Brain microvascular endothelial cell (primary cell): ENCODE measurements around the gene HIC1.

Source experiments
- DNase-seq: peaks from one replicate; pipeline ENCODE4 v3.0.0-alpha.2; 2020
- H3K27ac ChIP-seq: fragments of 250-450 bp; sonication (Bioruptor Pico); 2 replicates; pipeline ENCODE4 v1.5.1; 2020; ENCODE audit warnings: mild to moderate bottlenecking, moderate library complexity
- H3K27me3 ChIP-seq: fragments of 250-450 bp; sonication (Bioruptor Pico); replicated peaks from 2 replicates; pipeline ENCODE4 v1.5.1; 2020; ENCODE audit warnings: mild to moderate bottlenecking
- H3K36me3 ChIP-seq: fragments of 250-450 bp; sonication (Bioruptor Pico); replicated peaks from 2 replicates; pipeline ENCODE4 v1.5.1; 2020; ENCODE audit warnings: mild to moderate bottlenecking
- H3K4me3 ChIP-seq: 2 replicates; pipeline ENCODE4 v1.5.1; 2011; ENCODE audit warnings: low read depth, mild to moderate bottlenecking, control low read depth, low read length, moderate library complexity
- in situ Hi-C: cut with HindIII; loops from 2 replicates; pipeline ENCODE4 v1.10.0; 2017; ENCODE audit warnings: low sequenced_read_pairs, low pct_ligation_motif_present
- TF ChIP-seq, protein P1 (sequence below): IDR thresholded peaks from 2 replicates; pipeline ENCODE4 v1.5.1; 2011; ENCODE audit warnings: low read depth, mild to moderate bottlenecking, moderate library complexity, low read length, control low read depth, inconsistent platforms; ENCODE audit errors: missing control alignments

The HIC1 gene

DNA sequence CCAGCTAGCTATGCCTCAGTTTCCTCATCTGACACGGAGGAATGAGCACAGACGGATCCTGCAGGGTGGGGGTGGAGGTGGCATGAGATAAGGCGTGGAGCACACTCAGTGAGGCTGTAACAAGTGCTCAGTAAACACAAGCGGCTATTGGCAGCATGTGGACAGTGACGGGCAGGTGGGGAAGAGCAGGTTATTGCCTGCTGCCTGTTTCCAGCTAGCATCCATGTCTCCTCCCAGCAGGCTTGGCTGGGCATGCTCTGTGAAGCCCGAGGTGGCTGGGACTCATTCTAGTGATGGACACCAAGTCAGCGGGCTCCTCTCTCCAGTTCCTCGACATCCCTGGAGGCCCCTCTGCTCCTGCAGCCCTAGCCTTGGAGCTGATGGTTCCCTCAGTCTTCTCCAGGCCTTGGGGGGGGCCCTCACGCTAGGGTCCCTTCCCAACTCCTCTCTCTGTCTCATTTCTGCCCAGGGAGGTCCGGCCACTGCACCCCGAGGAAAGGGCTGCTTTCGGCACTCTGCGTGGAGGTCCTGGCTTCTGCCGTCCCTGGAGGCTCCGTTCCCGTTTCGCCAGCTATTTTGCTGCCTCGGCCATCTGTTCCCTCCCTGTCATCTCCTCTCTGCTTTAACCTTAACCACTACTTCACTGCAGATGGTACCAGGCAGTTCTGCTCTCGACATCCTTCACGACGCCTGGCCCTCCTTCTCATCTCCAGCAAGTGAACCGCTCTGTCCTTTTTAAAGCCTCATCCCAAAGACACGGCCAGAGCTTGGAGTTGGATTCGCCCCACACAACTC, 36.0 kb upstream of the HIC1 start:
- Histone ChIP-seq H3K36me3 (no peaks in the 10 kb centered on the region), H3K4me3 (no peak overlapping the region), H3K27ac (no peak overlapping the region), H3K27me3 (peaks cover 36% of the 10 kb centered on the region)
- DNase-seq, result no peak
- TF ChIP-seq, protein P1, sequence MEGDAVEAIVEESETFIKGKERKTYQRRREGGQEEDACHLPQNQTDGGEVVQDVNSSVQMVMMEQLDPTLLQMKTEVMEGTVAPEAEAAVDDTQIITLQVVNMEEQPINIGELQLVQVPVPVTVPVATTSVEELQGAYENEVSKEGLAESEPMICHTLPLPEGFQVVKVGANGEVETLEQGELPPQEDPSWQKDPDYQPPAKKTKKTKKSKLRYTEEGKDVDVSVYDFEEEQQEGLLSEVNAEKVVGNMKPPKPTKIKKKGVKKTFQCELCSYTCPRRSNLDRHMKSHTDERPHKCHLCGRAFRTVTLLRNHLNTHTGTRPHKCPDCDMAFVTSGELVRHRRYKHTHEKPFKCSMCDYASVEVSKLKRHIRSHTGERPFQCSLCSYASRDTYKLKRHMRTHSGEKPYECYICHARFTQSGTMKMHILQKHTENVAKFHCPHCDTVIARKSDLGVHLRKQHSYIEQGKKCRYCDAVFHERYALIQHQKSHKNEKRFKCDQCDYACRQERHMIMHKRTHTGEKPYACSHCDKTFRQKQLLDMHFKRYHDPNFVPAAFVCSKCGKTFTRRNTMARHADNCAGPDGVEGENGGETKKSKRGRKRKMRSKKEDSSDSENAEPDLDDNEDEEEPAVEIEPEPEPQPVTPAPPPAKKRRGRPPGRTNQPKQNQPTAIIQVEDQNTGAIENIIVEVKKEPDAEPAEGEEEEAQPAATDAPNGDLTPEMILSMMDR, result no peak
- in situ Hi-C loops, result no loop called here

DNA sequence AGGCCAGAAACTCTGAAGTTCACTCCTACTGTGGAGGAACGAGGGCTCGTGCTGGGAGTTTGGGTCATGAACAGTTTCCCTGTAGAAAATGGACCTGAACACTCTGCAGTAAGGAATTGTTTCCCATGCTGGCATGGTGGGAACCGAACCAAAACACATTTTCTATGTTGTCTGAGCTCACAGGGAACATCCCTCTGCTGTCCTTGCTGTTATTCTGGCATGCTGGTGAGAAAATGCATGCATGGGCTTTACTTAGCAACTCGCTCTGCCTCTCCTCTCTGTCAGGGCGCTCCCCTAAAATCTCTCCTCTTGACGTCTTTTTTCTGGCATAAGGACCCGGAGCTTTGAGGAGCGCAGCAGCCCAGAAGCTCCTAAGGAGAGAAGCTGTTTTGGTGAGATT, 35.2 kb upstream of the HIC1 start:
- in situ Hi-C loops, result no loop called here
- H3K36me3 ChIP-seq, result no peaks in the 10 kb centered on the region
- H3K27ac ChIP-seq, result no peak overlapping the region
- no peak for DNase-seq
- H3K4me3 ChIP-seq, result no peak overlapping the region
- TF ChIP-seq, protein P1, result no peak
- peaks cover 44% of the 10 kb centered on the region for H3K27me3 ChIP-seq

DNA sequence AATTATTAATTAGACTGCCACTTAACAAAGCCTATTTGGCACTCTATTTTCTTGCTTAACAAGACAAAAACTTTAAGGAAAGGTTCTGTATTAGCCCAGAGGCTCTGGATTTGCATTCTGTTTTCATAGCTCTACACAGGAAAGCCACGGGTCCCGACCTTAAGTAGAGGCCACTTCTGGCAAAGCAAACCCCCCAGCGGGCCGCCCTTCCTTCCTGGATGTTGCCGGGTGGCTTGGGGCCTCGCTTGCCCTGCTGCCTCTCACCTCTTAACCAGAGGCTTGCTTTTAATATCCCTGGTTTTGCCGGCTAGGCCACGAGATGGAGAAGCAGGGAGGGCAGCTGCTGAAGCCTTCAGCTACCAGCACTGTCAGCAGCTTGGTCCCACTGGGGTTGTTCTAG, 34.2 kb upstream of the HIC1 start:
- Histone ChIP-seq H3K36me3 (no peaks in the 10 kb centered on the region), H3K27ac (no peak overlapping the region), H3K27me3 (peaks cover 54% of the 10 kb centered on the region), H3K4me3 (no peak overlapping the region)
- TF ChIP-seq, protein P1, result no peak
- in situ Hi-C loops, result no loop called here
- no peak for DNase-seq

DNA sequence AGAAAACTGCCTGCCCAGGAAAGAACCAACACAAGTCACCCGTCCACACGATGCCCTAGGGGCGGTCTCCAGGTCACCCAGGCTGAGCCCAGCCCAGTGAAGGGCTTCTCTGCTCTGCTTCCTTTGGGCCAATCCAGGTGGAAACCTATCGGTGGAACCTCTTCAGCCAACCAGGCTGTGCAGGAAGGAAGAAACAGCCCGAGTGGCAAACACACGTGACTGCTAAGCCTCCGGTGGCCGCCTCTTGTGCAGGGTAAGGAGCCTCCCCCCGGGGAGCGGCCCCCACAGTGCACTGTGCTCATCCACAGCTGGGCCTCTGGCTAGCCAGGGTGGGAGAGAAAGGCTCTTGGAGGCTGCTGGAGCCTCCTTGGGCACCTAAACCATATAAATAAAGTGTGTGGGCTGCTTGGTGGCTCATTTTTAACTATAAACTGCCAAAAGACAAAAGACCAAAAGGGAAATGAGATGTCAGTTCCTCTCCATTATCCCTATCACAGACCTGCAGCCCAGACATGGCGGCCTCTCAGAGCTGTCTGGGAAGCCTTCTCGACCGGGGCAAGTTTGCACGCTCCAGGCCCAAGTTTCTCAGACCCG, 32.2 kb upstream of the HIC1 start:
- TF ChIP-seq, protein P1, result no peak
- H3K4me3 ChIP-seq, result no peak overlapping the region
- H3K27ac ChIP-seq, result no peak overlapping the region
- peaks cover 56% of the 10 kb centered on the region for H3K27me3 ChIP-seq
- DNase-seq, result no peak
- H3K36me3 ChIP-seq, result no peaks in the 10 kb centered on the region
- in situ Hi-C loops, result no loop called here

DNA sequence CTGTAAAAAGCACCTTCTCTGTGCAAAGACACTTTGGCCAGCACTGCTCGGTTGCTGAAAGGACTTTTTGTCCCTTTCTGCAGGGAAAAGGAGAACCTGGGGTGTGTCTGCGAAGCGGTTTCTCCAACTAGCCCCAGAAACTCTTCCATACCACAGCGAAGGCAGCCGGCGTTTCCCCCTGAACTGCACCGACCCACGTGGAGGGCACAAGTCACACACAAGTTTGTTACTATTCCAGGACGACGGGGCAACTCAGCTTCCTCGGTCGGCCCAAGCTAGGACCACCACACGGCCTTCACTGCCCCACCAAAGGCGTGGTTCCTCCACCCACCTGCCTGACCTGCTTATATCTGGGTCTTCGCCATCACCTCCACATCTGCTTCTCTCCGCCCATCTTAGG, 31.6 kb upstream of the HIC1 start:
- Histone ChIP-seq H3K27me3 (peaks cover 53% of the 10 kb centered on the region), H3K36me3 (no peaks in the 10 kb centered on the region), H3K27ac (no peak overlapping the region), H3K4me3 (no peak overlapping the region)
- in situ Hi-C loops, result no loop called here
- no peak for DNase-seq
- TF ChIP-seq, protein P1, result no peak
